ENCODE results near the gene APOA5. TPM values are rescaled to one million over a fixed set of nuclear protein-coding genes. Genes with fewer than 3 reads are reported as not detected.

The APOA5 gene
- total and polyA plus RNA-seq, 9 of the 15 experiments (the other 6 are each of a cell fraction or from before 2014, with no cell fraction given): not detected

DNA sequence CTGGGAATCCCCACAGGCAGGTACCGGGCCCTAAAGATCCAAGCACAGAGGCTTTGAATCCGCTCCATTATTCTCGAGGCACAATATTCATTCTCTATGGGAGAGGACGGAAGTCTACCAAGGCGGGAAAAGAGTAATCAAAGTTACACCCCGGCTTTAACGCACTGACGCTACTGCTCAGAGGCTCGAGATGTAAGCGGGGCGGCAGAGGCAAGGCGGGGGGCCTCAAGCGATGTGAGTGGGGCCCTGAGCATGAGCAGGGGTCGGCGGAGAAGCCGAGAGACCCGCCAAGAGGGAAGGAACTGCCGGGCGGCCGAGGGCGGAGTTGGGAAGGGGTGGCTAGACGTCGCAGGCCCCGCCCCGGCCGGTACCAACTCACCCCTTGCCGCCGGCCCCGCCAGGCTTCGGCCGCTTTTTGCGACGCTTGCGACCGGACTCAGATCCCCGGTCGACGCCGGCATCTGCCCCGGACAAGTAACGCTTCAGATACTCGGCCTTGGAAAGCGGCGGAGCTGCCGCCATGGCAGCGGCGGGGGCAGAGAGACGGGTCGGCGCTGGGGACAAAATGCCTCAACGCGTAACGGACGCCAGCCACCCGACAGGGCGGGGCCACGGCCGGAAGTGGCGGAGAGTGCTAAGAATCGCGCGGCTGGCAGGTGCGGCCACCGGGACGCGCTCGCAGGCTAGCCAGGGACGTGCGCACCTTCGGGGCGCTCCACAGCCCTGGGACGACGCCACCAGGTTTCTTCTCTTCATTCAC, 19.1 kb downstream of the APOA5 start, which contains the start of gene BUD13 (continued):
- TF ChIP-seq, protein P1, sequence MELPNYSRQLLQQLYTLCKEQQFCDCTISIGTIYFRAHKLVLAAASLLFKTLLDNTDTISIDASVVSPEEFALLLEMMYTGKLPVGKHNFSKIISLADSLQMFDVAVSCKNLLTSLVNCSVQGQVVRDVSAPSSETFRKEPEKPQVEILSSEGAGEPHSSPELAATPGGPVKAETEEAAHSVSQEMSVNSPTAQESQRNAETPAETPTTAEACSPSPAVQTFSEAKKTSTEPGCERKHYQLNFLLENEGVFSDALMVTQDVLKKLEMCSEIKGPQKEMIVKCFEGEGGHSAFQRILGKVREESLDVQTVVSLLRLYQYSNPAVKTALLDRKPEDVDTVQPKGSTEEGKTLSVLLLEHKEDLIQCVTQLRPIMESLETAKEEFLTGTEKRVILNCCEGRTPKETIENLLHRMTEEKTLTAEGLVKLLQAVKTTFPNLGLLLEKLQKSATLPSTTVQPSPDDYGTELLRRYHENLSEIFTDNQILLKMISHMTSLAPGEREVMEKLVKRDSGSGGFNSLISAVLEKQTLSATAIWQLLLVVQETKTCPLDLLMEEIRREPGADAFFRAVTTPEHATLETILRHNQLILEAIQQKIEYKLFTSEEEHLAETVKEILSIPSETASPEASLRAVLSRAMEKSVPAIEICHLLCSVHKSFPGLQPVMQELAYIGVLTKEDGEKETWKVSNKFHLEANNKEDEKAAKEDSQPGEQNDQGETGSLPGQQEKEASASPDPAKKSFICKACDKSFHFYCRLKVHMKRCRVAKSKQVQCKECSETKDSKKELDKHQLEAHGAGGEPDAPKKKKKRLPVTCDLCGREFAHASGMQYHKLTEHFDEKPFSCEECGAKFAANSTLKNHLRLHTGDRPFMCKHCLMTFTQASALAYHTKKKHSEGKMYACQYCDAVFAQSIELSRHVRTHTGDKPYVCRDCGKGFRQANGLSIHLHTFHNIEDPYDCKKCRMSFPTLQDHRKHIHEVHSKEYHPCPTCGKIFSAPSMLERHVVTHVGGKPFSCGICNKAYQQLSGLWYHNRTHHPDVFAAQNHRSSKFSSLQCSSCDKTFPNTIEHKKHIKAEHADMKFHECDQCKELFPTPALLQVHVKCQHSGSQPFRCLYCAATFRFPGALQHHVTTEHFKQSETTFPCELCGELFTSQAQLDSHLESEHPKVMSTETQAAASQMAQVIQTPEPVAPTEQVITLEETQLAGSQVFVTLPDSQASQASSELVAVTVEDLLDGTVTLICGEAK (IDR thresholded peaks at IDR 0.05): peak; percentile 65
- TF ChIP-seq, protein P1 (CRISPR knock-in tag; IDR thresholded peaks at IDR 0.05): no peak
- TF ChIP-seq NFATC3 (IDR thresholded peaks at IDR 0.05): no peak
- TF ChIP-seq, protein P2, sequence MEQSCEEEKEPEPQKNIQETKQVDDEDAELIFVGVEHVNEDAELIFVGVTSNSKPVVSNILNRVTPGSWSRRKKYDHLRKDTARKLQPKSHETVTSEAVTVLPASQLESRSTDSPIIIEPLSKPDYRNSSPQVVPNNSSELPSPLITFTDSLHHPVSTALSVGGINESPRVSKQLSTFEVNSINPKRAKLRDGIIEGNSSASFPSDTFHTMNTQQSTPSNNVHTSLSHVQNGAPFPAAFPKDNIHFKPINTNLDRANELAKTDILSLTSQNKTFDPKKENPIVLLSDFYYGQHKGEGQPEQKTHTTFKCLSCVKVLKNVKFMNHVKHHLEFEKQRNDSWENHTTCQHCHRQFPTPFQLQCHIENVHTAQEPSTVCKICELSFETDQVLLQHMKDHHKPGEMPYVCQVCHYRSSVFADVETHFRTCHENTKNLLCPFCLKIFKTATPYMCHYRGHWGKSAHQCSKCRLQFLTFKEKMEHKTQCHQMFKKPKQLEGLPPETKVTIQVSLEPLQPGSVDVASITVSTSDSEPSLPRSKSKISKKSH (CRISPR knock-in tag; IDR thresholded peaks at IDR 0.05): no peak
- TF ChIP-seq KDM4B (IDR thresholded peaks at IDR 0.05; ENCODE audit: borderline replicate concordance in 2 of 2, low read depth in 1 of 2): no peak
- TF ChIP-seq TAF1 (IDR thresholded peaks at IDR 0.05; ENCODE audit: control insufficient read depth, extremely low read depth, insufficient read depth, low read length, severe bottlenecking): peak; percentile 82
- no peak for TF ChIP-seq CEBPG (CRISPR knock-in tag; IDR thresholded peaks at IDR 0.05)
- no peak for TF ChIP-seq CEBPG (tag; conservative IDR thresholded peaks at IDR 0.05 in 1 of 2, IDR thresholded peaks at IDR 0.05 in 1 of 2)

Data from K562 (cell line).